Measurements from ENCODE around the gene FMNL1.

DNA sequence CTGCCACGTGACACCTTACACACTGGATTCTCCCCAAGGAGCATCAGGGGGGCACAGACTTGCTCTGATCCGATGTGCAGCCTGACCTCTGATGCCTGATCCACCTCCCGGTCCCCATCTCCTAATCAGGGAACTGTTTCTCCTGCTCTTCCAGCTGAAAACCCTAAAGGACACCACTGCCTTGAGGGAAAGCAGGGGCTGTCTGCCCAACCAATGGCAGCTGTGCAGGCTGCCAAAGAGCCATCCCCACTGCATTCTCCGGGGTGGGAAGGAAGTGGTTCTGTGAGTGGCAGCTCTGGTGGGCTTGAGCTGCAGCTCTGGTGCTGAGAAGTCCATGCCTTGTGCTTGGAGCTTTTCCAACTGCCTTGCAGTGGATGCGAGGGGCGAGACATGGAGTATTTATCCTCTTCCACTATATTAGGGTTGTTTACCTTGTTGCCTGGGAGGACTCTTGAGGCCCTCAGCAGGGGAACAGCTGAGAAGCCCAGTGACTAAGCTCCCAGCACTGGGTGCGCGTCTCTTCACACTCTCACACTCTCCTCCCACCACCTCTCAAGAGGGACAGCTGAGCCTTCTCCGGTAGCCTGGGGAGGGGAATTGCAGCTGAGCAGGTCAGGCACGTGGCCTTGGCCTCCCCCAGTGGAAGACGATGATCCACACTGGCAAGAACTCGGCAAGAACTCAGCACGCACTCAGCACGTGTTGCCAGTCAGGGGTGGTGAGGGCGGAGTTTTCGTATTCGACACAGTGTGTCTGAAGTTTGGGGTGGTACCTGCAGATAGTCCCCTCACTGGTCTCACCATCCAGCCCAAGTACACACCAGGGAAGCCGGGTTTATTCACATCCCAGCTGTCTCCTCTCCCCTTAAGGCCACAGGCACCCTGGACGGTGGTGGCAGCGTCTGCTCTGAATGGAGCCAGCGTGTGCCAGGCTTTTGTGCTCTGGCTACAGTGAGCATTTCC lies 61.3 kb downstream of the FMNL1 start:
- TF ChIP-seq, protein P1, sequence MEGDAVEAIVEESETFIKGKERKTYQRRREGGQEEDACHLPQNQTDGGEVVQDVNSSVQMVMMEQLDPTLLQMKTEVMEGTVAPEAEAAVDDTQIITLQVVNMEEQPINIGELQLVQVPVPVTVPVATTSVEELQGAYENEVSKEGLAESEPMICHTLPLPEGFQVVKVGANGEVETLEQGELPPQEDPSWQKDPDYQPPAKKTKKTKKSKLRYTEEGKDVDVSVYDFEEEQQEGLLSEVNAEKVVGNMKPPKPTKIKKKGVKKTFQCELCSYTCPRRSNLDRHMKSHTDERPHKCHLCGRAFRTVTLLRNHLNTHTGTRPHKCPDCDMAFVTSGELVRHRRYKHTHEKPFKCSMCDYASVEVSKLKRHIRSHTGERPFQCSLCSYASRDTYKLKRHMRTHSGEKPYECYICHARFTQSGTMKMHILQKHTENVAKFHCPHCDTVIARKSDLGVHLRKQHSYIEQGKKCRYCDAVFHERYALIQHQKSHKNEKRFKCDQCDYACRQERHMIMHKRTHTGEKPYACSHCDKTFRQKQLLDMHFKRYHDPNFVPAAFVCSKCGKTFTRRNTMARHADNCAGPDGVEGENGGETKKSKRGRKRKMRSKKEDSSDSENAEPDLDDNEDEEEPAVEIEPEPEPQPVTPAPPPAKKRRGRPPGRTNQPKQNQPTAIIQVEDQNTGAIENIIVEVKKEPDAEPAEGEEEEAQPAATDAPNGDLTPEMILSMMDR (IDR thresholded peaks at IDR 0.05), result no peak
- no peak for TF ChIP-seq POLR2A (IDR thresholded peaks at IDR 0.05)
